GM19023 (cell line): ENCODE results near the gene SELENOF.
"Not testable (repeated sequence)": the region's sequence is repeated elsewhere in the genome, so short reads cannot be mapped to it uniquely, and the experiment has no call there.

ENCODE experiments used
- ATAC-seq: cut with Tn5 transposase; IDR thresholded peaks from one replicate; pipeline ENCODE4 v1.9.1; 2021; ENCODE audit warnings: mild to moderate bottlenecking, moderate library complexity; ENCODE audit not compliant: unreplicated experiment

SELENOF gene

DNA sequence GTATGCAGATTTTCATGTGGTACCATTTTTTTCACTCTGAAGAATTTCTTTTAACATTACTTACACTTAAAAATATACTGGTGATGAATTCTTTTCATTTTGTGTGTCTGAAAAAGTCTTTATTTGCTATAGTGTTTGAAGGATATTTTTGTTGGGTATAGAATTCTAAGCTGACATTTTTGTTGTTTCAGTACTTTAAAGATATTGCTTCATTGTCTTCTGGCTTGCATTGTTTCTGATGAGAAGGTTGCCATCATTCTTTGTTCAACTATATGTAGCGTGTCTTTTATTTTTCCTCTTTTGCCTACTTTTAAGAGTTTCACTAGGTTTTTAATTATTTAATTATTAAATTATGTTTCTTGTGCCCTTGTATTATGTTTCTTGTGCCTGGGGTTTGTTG lies 8.5 kb upstream of the SELENOF start:
- no peak for ATAC-seq

DNA sequence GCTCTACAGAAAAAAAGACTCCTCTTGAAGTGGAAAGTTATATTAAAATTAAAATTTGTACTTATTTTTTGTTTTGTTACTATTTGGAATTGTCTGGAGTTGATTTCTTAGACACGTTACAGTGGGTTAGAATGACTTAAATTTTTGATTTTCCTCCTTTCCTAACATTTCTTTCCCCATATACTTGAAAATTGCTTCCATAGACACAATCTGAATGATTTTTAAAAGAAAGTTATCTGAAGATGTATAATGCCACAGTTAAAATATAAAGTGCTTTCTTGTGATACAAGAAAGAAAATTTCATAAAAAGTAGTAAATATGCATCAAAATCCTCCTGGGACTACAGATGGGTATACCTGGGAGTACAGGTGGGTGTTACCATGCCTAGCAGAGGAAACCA lies 2.8 kb upstream of the SELENOF start:
- ATAC-seq: no peak

DNA sequence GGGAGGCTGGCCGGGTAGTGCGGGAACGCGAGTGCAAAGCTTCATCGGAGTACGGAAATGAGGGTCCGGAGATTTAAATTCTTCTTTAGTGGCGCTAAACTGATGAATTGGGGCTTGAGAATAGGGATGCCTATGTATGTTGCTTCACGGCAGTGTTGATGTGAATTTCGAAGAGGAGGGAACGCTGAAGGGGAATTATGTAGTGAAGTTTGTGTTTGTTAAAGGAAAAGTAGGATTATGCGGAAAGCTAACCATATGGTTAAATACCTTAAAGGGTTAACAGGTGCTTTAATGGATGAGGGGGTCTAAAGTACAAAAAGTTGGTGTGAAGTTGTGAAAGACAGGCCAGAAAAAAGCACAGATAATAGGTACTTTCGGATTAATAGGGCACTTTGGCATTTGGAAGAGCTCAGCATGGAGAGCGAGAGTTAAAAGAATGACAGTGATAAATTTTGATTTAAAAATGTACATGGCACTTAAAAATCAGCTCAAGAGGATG lies 1.9 kb upstream of the SELENOF start:
- ATAC-seq: no peak

DNA sequence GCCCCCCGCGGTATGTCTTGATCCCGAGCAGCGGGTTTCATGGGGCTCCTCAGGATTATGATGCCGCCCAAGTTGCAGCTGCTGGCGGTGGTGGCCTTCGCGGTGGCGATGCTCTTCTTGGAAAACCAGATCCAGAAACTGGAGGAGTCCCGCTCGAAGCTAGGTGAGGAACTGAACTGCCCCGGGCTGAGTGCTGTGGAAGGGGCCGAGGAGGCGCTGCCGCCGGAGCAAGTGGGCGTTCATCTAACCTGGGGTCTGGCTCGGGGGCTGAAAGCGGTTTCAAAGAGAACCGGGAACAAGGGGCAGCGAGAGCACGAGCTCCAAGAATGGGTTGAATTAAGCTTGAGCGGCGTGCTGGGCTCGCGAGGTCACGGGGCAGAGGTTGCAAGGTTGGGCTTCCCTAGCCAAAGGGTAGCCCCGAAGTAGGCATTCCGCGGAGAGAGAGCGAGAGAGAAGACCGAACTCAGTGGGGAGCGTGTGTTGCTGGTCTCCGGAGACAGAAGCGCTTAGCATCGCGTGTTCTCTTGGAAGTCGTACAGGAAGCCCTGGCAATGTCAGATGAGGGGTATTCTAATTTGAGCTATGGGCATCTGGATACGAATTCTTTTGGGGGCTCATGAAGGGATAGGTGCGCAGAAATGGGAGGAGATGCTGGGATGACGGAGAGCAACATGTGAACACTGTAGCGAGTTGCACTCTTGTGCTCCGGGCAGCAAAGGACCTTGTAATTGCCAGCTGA lies 1.2 kb upstream of the SELENOF start:
- peak; percentile 17 for ATAC-seq

DNA sequence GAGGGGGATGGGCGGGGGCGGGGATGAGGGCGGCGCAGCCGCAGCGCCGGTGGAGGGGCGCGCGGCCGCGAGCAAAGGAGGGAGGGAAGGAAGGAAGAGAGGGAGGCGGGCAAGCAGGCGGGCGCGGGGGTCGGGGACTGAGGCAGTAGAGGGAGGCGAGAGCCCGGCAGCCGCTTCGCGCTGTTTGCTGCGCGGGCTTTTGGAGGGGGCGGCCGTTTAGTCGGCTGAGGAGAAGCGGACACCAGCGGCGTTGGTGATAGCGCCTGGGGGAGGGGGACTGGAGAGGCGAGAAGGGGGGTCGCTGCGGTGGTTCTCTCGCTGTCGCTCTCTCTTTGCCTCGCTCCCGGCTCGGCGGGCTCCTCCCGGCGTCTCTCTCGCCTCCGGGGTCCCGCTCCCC lies 673 bp upstream of the SELENOF start, which contains the start of gene HS2ST1:
HS2ST1 (plus strand) TSS at position 35 of the 397 bp plus-strand sequence.
- ATAC-seq: no peak

DNA sequence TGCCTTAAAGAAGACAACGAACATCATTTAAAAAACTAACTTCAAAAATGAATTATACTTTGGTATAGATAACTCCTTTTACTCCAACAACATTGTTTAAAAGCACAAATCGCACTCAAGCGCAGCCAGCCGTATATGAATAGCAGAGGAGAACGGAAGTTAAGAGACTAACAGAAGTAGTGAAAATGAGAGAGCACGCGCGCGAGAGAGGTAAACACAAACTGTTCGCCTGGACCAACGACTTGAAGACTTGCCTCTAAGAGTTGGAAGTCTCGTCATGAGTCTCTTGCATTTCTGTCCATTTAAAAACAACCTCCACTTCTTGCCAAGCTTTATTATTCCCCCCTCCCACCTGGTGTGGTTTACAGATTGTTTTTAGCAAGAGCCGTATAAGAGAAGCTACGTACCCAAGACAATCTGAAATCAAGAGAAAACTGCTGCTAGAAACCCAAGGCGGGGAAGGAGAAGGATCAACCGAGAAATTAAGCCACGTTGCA lies 479 bp downstream of the SELENOF start:
- no peak for ATAC-seq

DNA sequence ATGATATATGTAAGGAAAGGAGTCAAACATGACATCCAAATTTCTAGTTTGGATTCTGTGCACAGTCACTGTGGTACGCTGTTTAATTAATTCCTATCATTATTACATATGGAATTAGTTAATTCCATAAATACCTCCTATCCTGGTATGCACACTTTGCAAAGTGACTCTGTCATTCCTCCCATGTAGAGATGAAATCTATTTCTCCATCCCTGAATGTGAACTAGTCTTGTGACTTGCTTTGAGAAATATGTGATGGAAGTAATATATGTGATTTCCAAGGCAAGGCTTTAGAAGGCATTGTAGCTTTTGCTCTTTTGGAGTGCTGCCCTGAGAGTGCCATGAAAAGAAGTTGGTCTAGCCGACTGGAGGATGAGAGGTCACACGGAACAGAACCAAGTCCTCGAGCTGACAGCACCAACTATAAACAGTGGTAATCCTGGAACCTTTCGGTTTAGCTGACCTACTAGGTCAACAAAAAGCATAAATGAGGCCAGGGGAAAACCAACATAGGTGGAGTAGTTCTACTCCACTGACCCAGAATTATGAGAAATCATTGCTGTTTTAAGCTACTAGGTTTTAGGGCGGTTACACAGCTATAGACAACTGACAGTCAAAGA lies 1.5 kb downstream of the SELENOF start:
- no peak for ATAC-seq

DNA sequence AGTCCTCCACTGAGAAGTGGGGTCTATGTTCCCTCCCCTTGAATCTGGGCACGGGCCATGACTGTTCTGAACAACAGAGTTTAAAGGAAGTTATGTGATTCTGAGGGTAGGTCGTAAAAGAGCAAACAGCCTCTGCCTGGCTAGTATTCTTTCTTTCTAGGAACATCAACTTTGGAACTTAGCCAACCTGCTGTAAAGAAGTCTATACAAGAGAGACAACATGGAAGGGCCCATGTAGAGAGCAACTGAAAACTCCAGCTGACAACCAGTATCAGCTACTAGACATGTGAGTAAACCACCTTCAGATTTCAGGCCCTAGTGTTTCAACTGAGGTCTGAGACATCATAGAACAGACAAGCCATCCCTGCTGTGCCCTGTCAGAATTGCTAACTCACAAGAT lies 7.5 kb downstream of the SELENOF start:
- no peak for ATAC-seq

DNA sequence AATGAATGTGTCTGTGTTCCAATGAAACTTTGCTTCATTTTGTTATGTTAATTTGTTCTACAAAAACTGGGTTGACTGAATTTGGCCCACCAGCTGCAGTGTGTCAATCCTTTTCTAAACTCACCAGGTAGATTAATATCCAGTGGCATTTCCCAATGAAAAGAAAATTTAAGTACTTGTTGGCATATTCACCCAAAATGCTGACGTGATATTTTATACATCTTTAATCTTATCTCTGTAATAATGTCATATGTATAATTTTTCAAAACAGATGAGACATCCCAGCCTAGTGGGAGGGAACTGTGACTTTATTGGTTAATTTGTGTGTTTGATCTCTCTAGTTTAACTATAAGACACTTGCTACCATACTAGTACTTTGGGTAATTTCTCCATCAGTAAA lies 8.1 kb downstream of the SELENOF start:
- no peak for ATAC-seq

DNA sequence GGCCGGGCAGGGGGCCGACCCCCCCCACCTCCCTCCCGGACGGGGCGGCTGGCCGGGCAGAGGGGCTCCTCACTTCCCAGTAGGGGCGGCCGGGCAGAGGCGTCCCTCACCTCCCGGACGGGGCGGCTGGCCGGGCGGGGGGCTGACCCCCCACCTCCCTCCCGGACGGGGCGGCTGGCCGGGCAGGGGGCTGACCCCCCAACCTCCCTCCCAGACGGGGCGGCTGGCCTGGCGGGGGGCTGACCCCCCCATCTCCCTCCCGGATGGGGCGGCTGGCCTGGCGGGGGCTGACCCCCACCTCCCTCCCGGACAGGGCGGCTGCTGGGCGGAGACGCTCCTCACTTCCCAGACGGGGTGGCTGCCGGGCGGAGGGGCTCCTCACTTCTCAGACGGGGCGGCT lies 14.5 kb downstream of the SELENOF start:
- ATAC-seq: not testable (repeated sequence)

DNA sequence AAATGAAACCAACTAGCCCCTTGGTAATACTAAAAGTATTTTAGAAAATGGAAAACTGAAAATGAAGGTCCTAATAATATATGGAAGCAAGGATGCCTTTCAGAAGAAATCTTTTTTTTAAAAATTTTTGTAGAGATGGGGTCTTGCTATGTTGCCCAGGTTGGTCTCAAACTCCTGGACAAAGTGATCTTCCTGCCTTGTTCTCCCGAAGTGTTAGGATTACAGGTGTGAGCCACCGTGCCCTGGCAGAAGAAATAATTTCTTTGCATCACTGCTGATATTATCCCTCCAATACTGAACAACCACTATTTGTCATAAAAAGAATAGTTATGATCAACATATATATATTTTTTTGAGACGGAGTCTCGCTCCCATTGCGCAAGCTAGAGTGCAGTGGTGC lies 25.6 kb downstream of the SELENOF start:
- ATAC-seq: no peak

DNA sequence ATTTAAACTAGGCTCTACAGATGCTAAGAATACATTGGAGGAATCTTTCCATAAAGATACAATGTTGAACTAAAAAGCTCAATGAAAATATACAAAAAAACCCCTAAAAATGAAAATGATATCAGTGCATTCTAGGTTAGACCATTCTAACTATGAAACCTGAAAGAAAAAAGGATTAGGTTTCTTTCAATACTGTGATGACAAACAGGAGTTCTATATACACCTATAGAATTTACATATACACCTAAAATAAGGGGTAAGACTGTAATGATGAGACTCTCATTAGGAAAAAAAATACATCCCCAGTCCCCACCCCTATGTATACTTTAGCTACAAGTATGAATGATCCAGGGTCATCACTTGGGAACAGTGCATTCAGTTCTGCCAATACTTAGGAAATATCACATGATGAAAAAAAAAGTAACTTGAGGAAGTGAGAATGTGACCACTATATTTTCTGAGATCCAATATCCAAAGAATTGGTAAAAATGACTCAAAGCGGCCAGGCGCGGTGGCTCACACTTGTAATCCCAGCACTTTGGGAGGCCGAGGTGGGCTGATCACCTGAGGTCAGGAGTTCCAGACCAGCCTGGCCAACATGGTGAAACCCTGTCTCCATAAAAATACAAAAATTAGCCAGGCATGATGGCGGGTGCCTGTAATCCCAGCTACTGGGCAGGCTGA lies 26.3 kb downstream of the SELENOF start:
- ATAC-seq: no peak

DNA sequence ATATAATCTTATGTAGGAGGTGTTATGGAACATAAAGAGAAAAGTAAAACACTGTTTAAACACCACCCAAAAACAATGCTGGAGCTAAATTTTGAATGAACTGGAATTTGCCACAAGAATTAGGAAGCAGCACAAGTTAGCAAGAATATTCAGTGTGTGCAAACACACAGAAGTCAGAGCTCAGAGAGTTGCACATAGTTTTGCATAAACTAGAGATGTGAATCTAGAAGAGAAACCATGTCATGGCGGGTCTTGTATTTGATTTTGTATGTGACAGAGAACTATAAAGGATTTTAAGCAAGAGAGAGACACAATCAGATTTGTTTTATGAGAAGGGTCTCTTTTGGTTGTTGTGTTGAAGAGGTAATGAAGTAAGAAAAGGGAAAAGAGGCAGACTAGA lies 38.2 kb downstream of the SELENOF start:
- ATAC-seq: no peak

DNA sequence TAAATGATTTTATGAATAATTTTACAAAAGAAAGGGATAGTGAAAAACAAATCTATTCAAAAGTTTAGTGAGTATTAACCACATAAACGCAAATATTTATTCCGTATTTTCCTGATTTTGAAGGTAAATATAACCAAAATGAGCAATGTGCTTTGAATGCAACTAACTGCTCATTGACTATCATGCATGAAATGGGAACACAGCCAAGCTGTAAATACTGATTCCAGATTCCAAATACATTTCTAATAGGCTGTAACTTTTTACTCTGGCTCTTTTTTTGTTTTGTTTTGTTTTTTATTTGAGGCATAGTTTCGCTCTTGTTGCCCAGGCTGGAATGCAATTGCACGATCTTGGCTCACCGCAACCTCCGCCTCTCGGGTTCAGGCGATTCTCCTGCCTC lies 41.8 kb downstream of the SELENOF start:
- ATAC-seq: no peak

DNA sequence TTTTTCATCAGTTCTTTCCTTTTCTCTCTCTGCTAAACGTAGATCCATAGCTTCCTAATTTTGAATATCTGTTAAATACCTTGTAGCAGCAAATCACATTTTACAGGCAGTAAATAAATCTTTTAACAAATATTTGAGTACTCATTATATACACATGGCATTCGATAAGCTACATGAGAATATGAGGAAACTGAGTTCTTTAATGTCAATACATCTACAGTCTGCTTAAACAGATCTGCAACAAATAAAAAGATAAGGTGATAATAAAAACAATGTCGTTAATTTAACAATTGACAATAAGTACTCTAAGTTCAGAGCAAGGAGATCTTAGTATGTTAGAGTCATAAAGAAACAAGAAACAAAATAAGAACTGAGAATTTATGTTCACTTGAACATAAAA lies 42.9 kb downstream of the SELENOF start:
- ATAC-seq: no peak

DNA sequence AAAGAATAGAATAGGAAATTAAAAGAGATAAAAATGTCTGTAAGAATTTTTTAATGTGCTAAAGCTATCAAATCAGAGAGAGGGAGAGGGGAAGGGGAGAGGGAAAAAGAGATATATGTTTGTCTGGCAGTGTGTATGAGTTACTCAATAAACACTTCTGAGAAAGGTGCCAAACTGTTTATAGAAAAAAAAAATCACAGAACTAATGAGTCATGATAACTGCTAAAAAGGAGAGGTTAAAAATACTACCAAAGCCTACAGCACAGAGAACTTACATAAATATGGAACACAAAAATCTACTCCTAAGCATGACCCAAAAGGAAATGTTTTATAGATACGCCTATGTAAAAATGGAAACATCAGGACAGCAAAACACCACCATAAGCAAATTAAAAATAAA lies 45.4 kb downstream of the SELENOF start:
- no peak for ATAC-seq

DNA sequence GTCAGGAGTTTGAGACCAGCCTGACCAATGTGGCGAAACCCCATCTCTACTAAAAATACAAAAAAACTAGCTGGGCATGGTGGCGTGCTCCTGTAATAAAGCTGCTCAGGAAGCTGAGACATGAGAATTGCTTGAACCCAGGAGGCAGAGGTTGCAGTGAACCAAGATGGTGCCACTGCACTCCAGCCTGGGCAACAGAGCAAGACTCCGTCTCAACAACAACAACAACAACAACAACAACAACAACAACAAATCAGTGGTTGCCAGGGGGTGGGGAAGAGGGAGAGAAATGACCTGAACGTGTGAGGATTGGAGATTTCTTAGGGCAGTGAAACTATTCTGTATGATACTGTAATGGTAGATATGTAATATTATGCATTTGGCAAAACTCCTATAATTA lies 46.6 kb downstream of the SELENOF start:
- ATAC-seq: not testable (repeated sequence)

DNA sequence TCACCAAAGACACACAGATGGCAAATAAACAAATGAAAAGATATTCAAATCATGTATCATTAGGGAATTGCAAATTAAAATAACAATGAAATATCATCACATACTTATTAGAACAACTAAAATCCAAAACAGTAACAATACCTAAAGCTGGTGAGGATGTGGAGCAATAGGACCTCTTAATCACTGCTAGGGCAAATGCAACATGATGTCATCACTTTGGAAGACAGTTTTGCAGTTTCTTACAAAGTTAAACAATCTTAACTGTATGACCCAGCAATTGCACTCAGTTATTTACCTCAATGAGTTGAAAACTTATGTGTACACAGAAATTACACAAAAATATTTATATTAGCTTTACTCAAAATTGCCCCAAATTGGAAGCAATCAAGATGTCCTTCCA lies 47.3 kb downstream of the SELENOF start:
- no peak for ATAC-seq

DNA sequence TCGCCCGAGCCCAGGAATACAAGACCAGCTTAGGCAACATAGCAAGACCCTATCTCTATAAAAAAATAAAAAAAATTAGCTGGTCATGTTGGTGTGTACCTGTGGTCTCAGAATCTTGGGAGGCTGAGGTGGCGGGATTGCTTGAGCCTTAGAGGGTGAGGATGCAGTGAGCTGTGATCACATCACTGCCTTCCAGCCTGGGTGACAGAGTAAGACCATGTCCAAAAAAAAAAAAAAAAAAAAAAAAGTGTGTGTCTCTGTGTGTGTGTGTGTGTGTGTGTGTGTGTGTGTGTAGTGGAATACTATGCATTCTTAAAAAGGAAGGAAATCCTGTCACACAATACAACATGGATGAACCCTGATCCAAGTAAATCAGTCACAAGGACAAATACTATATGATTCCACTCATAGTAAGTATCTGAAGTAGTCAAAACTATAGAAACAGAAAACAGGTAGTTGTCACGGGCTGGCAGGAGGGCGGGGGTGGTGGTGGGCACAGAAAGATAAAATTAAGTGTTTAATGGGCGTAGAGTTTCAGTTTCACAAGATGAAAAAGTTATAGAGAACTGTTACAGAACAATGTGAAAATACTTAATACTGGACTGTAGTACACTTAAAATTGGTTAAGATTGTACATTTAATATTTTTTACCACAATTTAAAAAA lies 47.8 kb downstream of the SELENOF start:
- no peak for ATAC-seq

DNA sequence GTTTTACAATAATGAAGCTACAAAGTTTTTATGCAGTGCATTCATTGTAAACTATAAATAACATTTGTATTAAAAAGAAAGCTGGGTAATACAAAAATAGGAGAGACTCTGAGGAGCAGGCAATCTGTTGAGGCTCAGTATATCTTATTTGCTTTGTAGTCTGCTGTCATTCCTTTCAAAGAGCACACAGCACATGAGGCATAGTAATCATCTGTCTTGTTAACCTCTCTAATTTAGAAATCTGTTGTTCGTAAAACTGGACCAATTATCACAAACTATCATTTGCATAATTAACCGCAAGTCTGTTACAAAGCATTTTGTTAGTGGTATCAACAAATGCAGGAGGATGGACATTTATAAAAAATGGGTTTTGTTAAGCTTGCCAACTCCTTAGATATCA lies 51.0 kb downstream of the SELENOF start:
- no peak for ATAC-seq

DNA sequence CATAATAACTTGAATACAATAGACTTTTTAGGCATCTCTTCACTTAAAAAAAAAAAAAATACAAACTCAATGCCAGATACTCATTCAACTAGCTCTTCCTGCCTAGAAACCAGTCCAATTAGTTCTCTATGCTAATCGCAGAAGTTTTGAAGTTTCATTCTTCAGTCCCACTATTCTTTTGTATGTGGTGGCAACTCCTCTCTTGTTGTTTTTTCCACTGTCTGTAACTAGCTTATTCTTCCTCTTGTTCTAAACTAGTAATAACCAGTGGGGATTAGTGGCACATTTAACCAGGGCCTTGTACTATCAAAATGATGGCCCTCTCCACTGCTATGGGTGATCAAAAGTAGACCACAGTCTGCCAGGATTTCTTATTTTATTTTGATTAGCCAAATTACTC lies 52.5 kb downstream of the SELENOF start:
- no peak for ATAC-seq
